ENCODE measurements around the gene INSM2.

The INSM2 gene

GRCh38 chr14:35525695-35526094 is 8.3 kb upstream of the INSM2 start:
- no peaks in the 10 kb centered on the region for H3F3A ChIP-seq (ENCODE audit: low read depth)
- no peaks in the 10 kb centered on the region for H3K36me3 ChIP-seq (ENCODE audit: insufficient read depth, low read length)
- H2AFZ ChIP-seq (ENCODE audit: low read length) = no peak overlapping the region
- H3K4me3 ChIP-seq (ENCODE audit: low read length, poor library complexity, severe bottlenecking) = no peak overlapping the region
- H3K4me1 ChIP-seq (ENCODE audit: insufficient read depth, low read length, poor library complexity, severe bottlenecking) = no peaks in the 10 kb centered on the region
- no peaks in the 10 kb centered on the region for H3K9me3 ChIP-seq (ENCODE audit: insufficient read depth, low read depth, low read length)
- no peaks in the 10 kb centered on the region for H3K9me2 ChIP-seq (replicated peaks; ENCODE audit: low read depth, low read length)
- TF ChIP-seq CTCF (conservative IDR thresholded peaks at IDR 0.05; ENCODE audit: low read length) (no peak), EZH2phosphoT487 (IDR thresholded peaks at IDR 0.05; ENCODE audit: borderline replicate concordance) (no peak)
- H3K9ac ChIP-seq (ENCODE audit: low read depth, low read length, poor library complexity, severe bottlenecking) = no peak overlapping the region
- no peak overlapping the region for H3K4me2 ChIP-seq (ENCODE audit: low read depth, low read length, poor library complexity, severe bottlenecking)
- H3K79me2 ChIP-seq (ENCODE audit: insufficient read depth, low read length) = no peaks in the 10 kb centered on the region
- no peaks in the 10 kb centered on the region for H3K27me3 ChIP-seq (ENCODE audit: insufficient read depth, low read length, poor library complexity, severe bottlenecking)
- H4K20me1 ChIP-seq (ENCODE audit: insufficient read depth, low read length, poor library complexity, severe bottlenecking) = no peaks in the 10 kb centered on the region

DNA sequence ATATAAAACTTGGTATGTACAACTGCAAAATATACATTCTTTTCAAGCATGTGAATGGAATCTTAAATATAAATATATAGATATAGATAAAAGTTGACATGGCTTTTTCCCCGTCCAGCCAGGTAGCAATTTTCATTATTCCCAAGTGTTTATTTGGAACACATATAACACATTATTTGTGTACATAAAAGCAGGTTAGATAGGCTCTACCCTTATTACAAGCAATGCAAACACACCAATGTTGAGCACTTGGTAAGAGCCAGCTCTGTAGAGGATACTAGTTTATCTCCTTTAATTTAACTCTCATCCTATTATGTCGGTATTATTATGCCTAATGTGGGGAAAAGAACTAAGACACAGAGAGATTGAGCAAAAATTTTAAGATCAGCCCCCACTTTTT is 7.0 kb upstream of the INSM2 start:
- Histone ChIP-seq H3K4me1 (ENCODE audit: insufficient read depth, low read length, poor library complexity, severe bottlenecking) (no peaks in the 10 kb centered on the region), H2AFZ (ENCODE audit: low read length) (no peak overlapping the region), H3K9me3 (ENCODE audit: insufficient read depth, low read depth, low read length) (no peaks in the 10 kb centered on the region), H3K4me3 (ENCODE audit: low read length, poor library complexity, severe bottlenecking) (no peak overlapping the region), H3K27me3 (ENCODE audit: insufficient read depth, low read length, poor library complexity, severe bottlenecking) (no peaks in the 10 kb centered on the region), H4K20me1 (ENCODE audit: insufficient read depth, low read length, poor library complexity, severe bottlenecking) (no peaks in the 10 kb centered on the region), H3K9ac (ENCODE audit: low read depth, low read length, poor library complexity, severe bottlenecking) (no peak overlapping the region), H3K9me2 (replicated peaks; ENCODE audit: low read depth, low read length) (no peaks in the 10 kb centered on the region), H3K4me2 (ENCODE audit: low read depth, low read length, poor library complexity, severe bottlenecking) (no peak overlapping the region), H3K79me2 (ENCODE audit: insufficient read depth, low read length) (no peaks in the 10 kb centered on the region), H3K36me3 (ENCODE audit: insufficient read depth, low read length) (no peaks in the 10 kb centered on the region), H3F3A (ENCODE audit: low read depth) (no peaks in the 10 kb centered on the region)
- TF ChIP-seq EZH2phosphoT487 (IDR thresholded peaks at IDR 0.05; ENCODE audit: borderline replicate concordance) (no peak), CTCF (conservative IDR thresholded peaks at IDR 0.05; ENCODE audit: low read length) (no peak)

- Histone ChIP-seq H3K4me3 (ENCODE audit: low read length, poor library complexity, severe bottlenecking) (no peak overlapping the region), H4K20me1 (ENCODE audit: insufficient read depth, low read length, poor library complexity, severe bottlenecking) (peaks cover 3% of the 10 kb centered on the region), H3K9me3 (ENCODE audit: insufficient read depth, low read depth, low read length) (no peaks in the 10 kb centered on the region), H3K79me2 (ENCODE audit: insufficient read depth, low read length) (no peaks in the 10 kb centered on the region), H3K36me3 (ENCODE audit: insufficient read depth, low read length) (no peaks in the 10 kb centered on the region), H3K9me2 (replicated peaks; ENCODE audit: low read depth, low read length) (no peaks in the 10 kb centered on the region), H3K4me2 (ENCODE audit: low read depth, low read length, poor library complexity, severe bottlenecking) (no peak overlapping the region), H3F3A (ENCODE audit: low read depth) (no peaks in the 10 kb centered on the region), H3K9ac (ENCODE audit: low read depth, low read length, poor library complexity, severe bottlenecking) (no peak overlapping the region), H2AFZ (ENCODE audit: low read length) (no peak overlapping the region), H3K4me1 (ENCODE audit: insufficient read depth, low read length, poor library complexity, severe bottlenecking) (no peaks in the 10 kb centered on the region), H3K27me3 (ENCODE audit: insufficient read depth, low read length, poor library complexity, severe bottlenecking) (no peaks in the 10 kb centered on the region)
- no peak for TF ChIP-seq CTCF (conservative IDR thresholded peaks at IDR 0.05; ENCODE audit: low read length)
- no peak for TF ChIP-seq EZH2phosphoT487 (IDR thresholded peaks at IDR 0.05; ENCODE audit: borderline replicate concordance)
Measured at GRCh38 chr14:35531960-35532747, 1.8 kb upstream of the INSM2 start.

All from Loucy (cell line).